Amniotic stem cell (primary cell): Measurements from ENCODE around the gene ZNF669.
"Not testable (repeated sequence)": the region's sequence is repeated elsewhere in the genome, so short reads cannot be mapped to it uniquely, and the experiment has no call there.

ENCODE experiments used
- DNase-seq: peaks from one replicate; lab custom pipeline; 2025; lab: John Stamatoyannopoulos, UW

Gene ZNF669

GRCh38 chr1:247103859-247104591 lies at the start of gene ZNF669:
TSS of gene ZNF669 (minus strand) at chr1:247104356. CDS start at chr1:247104199, 157 bp downstream.
- DNase-seq, result peak; percentile 91

- DNase-seq, result no peak
Measured at GRCh38 chr1:247147781-247148180, 43.6 kb upstream of the ZNF669 start.

- not testable (repeated sequence) for DNase-seq
Measured at GRCh38 chr1:247147120-247147519, 43.0 kb upstream of the ZNF669 start.

GRCh38 chr1:247146671-247147070 lies 42.5 kb upstream of the ZNF669 start:
- no peak for DNase-seq

- DNase-seq, result no peak
Measured at GRCh38 chr1:247145279-247145678, 41.1 kb upstream of the ZNF669 start.

- DNase-seq, result not testable (repeated sequence)
Measured at GRCh38 chr1:247139557-247139956, 35.4 kb upstream of the ZNF669 start.

- DNase-seq, result no peak
Measured at GRCh38 chr1:247131236-247131635, 27.1 kb upstream of the ZNF669 start.

GRCh38 chr1:247127519-247128282 lies 23.5 kb upstream of the ZNF669 start:
- not testable (repeated sequence) for DNase-seq

GRCh38 chr1:247126601-247127000 lies 22.4 kb upstream of the ZNF669 start:
- not testable (repeated sequence) for DNase-seq

- DNase-seq, result not testable (repeated sequence)
Measured at GRCh38 chr1:247126166-247126565, 22.0 kb upstream of the ZNF669 start.

GRCh38 chr1:247121382-247121781 lies 17.2 kb upstream of the ZNF669 start:
- DNase-seq, result no peak

GRCh38 chr1:247120408-247120668 lies 16.2 kb upstream of the ZNF669 start:
- DNase-seq, result not testable (repeated sequence)

GRCh38 chr1:247119600-247120407 lies 15.6 kb upstream of the ZNF669 start:
- DNase-seq, result no peak

GRCh38 chr1:247118946-247119446 lies 14.8 kb upstream of the ZNF669 start:
- no peak for DNase-seq

- no peak for DNase-seq
Measured at GRCh38 chr1:247115545-247115944, 11.4 kb upstream of the ZNF669 start.

- no peak for DNase-seq
Measured at GRCh38 chr1:247115141-247115510, 11.0 kb upstream of the ZNF669 start.

- no peak for DNase-seq
Measured at GRCh38 chr1:247114351-247115140, 10.4 kb upstream of the ZNF669 start.

GRCh38 chr1:247113733-247114271 lies 9.6 kb upstream of the ZNF669 start:
- no peak for DNase-seq

- DNase-seq, result no peak
Measured at GRCh38 chr1:247113094-247113497, 8.9 kb upstream of the ZNF669 start.

GRCh38 chr1:247112479-247112781 lies 8.3 kb upstream of the ZNF669 start:
- DNase-seq, result no peak

- DNase-seq, result no peak
Measured at GRCh38 chr1:247111700-247112478, 7.7 kb upstream of the ZNF669 start.
